GM18907 (cell line): Measurements from ENCODE around the gene PALM3.
"Not testable (repeated sequence)": the region's sequence is repeated elsewhere in the genome, so short reads cannot be mapped to it uniquely, and the experiment has no call there.

Source experiments
- ATAC-seq: cut with Tn5 transposase; IDR thresholded peaks from one replicate; pipeline ENCODE4 v1.9.1; 2021; ENCODE audit warnings: mild to moderate bottlenecking, moderate library complexity; ENCODE audit not compliant: unreplicated experiment

Gene PALM3

DNA sequence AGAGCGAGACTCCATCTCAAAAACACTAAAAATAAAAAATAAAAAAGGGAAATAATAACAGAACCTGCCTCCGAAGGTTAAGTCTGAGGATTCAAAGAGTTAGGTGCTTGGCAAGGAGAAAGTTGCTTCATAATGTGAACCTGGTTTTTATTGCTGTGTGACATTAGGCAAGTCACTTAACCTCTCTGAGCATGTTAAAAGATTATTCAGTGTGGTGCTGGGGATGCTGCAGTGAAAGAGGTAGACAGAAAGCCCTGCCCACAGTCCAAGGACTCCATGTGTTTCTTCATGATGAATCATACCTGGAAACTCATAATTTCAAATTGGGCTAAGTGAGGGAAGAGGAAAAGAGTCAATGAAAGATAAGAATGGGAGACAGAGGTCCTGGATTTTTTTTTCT lies 27.9 kb downstream of the PALM3 start:
- no peak for ATAC-seq

DNA sequence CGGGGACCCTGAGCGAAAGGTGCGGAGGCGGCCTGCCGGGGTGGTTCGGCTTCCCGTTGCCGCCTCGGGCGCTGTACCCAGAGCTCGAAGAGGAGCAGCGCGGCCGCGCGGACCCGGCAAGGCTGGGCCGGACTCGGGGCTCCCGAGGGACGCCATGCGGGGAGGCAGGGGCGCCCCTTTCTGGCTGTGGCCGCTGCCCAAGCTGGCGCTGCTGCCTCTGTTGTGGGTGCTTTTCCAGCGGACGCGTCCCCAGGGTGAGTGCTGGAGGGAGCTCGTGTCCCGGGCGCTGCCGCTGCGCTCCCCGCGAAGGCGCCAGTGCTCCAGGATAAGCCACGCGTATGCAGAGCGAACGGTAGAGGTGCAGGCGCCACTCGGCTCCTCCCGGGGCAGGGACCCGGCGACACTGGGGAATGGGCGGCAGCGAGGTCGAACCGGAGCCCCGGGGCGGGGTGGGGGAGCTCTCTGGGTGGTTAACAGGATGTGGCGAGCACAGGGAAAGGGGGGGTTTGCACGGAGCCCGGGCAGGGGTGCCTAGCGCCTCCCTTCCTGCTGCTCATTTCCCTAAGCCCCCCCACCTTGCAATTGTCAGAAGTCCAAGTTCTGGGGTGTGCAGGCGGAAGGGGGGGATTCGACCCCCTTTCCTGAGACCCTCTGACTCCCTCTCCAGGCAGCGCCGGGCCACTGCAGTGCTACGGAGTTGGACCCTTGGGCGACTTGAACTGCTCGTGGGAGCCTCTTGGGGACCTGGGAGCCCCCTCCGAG lies 30.0 kb downstream of the PALM3 start, which contains the start of gene IL27RA:
TSS of gene IL27RA (plus strand) at position 44 of the 762 bp plus-strand sequence. CDS start at position 155, 111 bp downstream.
- peak; percentile 71 for ATAC-seq

DNA sequence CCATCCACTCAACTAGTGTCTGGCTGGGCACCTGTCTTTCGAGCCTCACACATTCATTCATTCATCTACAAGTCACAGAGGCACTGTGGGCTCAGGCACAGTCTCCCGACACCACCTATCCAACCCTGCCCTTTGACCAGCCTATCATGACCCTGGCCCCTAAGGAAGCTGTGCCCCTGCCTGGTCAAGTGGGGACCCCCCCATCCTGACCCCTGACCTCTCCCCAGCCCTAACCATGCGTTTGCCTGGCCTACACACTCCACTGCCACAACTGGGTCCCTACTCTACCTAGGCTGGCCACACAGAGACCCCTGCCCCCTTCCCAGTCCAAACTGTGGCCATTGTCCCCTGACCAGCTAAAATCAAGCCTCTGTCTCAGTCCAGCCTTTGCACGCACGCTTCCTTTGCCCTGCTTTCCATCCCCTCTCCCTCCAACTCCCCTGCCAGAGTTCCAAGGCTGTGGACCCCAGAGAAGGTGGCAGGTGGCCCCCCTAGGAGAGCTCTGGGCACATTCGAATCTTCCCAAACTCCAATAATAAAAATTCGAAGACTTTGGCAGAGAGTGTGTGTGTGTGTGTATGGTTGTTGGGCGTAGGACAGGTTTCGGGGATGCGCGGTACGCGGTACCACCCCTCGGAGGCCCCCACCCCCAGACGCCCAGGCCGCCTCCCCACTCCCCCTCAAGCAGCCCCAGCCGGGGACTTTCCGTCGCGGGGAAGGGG lies 30.7 kb downstream of the PALM3 start:
- ATAC-seq = no peak

- no peak for ATAC-seq
Observed at GRCh38 chr19:14028901-14029300, 33.0 kb downstream of the PALM3 start.

- no peak for ATAC-seq
Observed at GRCh38 chr19:14027856-14028450, 33.9 kb downstream of the PALM3 start, which contains the start of gene RLN3. RLN3 (plus strand) TSS chr19:14028148; CDS start chr19:14028205, 57 bp downstream.

GRCh38 chr19:14026652-14027192 lies 35.2 kb downstream of the PALM3 start:
- not testable (repeated sequence) for ATAC-seq

GRCh38 chr19:14023404-14024235 lies 38.3 kb downstream of the PALM3 start:
- no peak for ATAC-seq

GRCh38 chr19:14022469-14022868 lies 39.4 kb downstream of the PALM3 start:
- no peak for ATAC-seq

DNA sequence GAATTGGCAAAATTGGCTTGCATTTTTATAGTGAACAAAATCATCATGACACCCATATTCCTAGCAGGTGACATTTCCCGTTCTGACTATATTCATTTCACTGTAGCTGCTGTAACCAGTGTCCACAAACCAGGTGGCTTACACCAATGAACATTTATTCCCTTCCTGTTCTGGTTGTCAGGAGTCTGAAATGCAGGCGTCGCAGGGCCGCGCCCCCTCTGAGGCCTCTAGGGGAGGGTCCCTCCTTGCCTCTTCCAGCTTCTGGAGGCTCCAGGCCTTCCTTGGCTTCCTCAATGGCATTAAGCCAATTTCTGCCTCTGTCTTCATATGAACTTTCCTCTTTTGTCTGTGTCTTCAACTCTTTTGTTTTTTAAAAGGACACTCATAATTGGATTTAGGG lies 40.4 kb downstream of the PALM3 start:
- ATAC-seq = no peak

DNA sequence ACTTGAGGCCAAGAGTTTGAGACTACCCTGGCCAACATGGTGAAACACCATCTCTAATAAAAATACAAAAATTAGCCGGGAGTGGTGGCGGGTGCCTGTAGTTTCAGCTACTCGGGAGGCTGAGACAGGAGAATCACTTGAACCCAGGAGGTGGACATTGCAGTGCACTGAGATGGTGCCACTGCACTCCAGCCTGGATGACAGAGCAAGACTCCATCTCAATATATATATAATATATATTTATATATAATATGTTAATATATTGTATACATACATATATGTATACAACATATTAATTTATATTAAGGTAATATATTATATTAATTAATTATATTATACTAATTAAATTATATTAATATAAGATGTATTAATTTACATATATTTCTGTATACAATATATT lies 42.1 kb downstream of the PALM3 start:
- not testable (repeated sequence) for ATAC-seq

DNA sequence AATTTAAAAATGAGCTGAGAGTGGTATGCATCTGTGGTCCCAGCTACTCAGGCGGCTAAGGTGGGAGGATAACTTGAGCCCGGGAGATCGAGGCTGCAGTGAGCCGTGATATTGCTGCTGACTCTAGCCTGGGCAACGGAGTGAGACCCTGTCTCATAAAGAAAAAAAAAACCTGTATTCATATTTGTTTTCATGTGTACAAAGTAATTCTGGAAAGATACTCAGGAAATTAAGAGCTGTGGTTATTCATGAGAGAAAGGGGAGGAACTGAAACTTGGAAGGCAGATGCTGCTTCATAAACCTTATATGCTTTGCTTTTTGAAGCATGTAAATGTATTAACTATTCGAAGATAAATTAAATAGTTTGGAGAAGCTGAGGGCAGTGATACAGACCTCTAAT lies 42.8 kb downstream of the PALM3 start:
- ATAC-seq = no peak

DNA sequence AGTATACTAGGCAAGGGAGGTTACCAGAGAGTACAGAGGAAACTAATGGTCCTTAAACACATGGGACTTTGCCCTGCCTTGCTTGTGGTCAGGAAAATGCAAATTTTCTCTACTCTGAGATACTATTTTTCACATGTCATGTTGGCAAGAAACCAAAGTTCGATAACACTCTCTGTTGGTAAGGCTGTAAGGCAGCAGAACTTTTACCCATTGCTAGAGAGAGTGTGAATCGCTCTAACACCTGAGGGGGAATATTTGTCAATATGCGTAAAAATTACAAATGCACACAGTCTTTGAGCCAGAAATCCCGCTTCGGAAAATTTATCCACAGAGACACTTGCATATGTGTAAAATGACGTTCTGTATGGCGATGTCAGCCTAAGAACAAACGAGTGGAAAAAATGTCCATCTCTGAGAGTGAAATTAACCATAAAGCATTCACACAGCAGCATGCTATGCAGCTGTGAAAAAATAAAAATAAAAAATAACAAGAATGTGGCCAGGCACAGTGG lies 46.3 kb downstream of the PALM3 start:
- peak; percentile 74 for ATAC-seq

DNA sequence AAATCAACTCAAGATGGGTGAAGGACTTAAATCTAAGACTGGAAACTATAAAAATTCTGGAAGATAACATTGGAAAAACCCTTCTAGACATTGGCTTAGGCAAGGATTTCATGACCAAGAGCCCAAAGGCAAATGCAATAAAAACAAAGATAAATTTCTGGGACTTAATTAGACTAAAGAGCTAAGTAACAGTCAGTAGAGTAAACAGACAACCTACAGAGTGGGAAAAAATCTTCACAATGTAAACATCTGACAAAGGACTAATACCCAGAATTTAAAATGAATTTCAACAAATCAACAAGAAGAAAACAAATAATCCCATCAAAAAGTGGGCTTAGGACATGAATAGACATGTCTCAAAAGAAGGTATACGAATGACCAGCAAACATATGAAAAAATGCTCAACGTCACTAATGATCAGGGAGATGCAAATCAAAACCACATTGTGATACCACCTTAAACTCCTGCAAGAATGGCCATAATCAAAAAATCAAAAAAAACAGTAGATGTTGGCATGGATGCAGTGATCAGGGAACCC lies 49.4 kb downstream of the PALM3 start:
- no peak for ATAC-seq

DNA sequence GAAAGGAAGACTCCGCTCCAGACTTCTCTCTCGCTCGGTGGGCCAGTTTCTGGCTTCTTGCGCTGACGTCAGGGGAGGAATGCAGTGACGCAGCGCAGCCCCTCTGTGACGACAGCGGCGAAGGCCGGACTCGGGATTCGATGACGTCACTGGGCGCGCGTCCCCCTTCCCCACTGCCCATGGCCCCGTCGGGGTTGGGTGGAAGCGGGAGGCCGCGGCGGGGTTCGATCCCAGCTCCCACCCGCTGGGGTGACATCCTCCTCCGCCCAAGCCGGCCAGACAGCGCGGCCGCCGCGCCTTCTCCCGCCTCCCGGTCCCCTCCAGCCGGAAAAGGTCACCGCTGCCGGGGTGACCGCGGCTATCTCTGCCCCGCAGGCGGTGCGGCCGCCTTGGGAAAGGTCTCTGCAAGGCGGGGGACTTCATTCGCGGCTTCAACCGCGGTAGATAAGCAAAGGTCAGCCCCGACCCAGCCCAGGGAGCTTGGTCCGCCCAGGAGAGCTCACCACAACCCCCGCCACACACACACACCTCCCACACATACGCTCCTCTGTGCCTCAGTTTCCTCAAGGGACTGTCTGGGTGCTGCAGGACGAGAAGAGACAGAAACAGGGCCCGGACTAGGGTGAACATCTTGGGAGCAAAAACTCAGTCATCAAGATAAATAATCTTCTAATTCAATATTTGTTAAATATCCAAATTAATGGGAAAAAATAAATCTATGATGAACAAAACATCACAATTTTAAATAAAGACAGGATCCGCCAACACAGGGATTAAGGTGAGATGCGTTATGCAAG lies 54.9 kb downstream of the PALM3 start:
- peak; percentile 37 for ATAC-seq

- ATAC-seq = peak; percentile 77
Observed at GRCh38 chr19:14006085-14006765, 55.7 kb downstream of the PALM3 start, which contains the start of gene RFX1. RFX1 (minus strand) TSS chr19:14006320; CDS start chr19:13993843, 12,477 bp downstream.

DNA sequence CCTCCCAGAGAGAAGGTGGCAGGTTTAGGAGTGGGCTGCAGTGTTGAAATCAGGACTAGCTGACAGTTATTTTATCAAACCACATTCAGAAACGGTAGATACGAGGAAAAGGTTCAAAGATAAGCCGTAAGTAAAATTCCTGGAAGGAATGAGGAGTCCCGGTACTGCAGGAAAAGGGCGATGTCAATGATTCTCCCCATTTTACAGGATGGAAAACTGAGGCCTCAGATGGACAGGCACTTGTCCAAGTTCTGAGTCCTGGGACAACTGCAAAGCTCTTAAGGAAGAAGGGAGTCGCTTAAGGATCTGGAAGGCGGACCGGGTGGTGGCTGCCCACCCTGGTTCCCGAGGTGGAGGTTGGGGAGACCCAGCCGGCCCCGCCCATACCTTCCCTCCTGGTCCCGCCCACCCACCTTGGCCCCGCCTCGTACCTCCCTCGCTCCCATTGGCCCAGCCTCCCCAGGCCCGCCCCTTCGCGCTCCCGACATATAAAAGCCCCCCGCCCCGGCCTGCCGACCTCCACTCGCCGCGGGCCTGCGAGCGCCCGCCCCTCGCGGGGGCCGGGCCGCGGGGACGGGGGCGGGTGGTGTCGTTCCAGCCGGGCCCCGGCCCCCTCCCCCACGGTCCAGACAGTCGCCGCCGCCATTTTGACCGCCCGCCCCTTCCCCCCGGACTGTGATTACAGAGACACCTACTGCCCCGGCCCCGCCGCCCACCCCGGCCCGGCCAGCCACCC lies 56.4 kb downstream of the PALM3 start:
- ATAC-seq = peak; percentile 35

GRCh38 chr19:14004619-14005348 lies 57.1 kb downstream of the PALM3 start:
- ATAC-seq = no peak
